22Rv1 (cell line): ENCODE results near the gene LTA.
A peak's percentile ranks its signal among the peaks of the same experiment; 100 is the strongest.
"Not testable (repeated sequence)": the region's sequence is repeated elsewhere in the genome, so short reads cannot be mapped to it uniquely, and the experiment has no call there.

Experiments used
- H3K27ac ChIP-seq: fragments of 450-650 bp; 2 replicates; pipeline ENCODE4 v1.5.1; 2017
- CTCF ChIP-seq: fragments of 450-650 bp; IDR thresholded peaks from 2 replicates; pipeline ENCODE4 v1.5.1; 2017; ENCODE audit warnings: mild to moderate bottlenecking
- ZFX ChIP-seq: fragments of 450-650 bp; IDR thresholded peaks from 2 replicates; pipeline ENCODE4 v1.6.1; 2017; ENCODE audit warnings: antibody characterized with exemption, borderline replicate concordance

The LTA gene

GRCh38 chr6:31586599-31587281, 14.7 kb downstream of the LTA start:
- H3K27ac ChIP-seq = no peak overlapping the region
- TF ChIP-seq ZFX (no peak), CTCF (no peak)

GRCh38 chr6:31587791-31588777, 16.0 kb downstream of the LTA start:
- TF ChIP-seq CTCF (no peak), ZFX (no peak)
- H3K27ac ChIP-seq = no peak overlapping the region

- H3K27ac ChIP-seq = no peak overlapping the region
- no peak for TF ChIP-seq ZFX
- no peak for TF ChIP-seq CTCF
Measured at GRCh38 chr6:31588871-31589650, 17.0 kb downstream of the LTA start.

- H3K27ac ChIP-seq = not testable (repeated sequence)
Measured at GRCh38 chr6:31590691-31591090, 18.6 kb downstream of the LTA start.

- TF ChIP-seq CTCF (no peak), ZFX (no peak)
- no peak overlapping the region for H3K27ac ChIP-seq
Measured at GRCh38 chr6:31592396-31592771, 20.3 kb downstream of the LTA start.

GRCh38 chr6:31597006-31597405, 24.9 kb downstream of the LTA start:
- no peak overlapping the region for H3K27ac ChIP-seq
- peak; percentile 52 for TF ChIP-seq CTCF
- no peak for TF ChIP-seq ZFX

GRCh38 chr6:31607317-31607716, 35.2 kb downstream of the LTA start:
- TF ChIP-seq CTCF (no peak), ZFX (no peak)
- H3K27ac ChIP-seq = no peak overlapping the region
